Measurements from ENCODE around the gene ATP5F1E.

ATP5F1E gene

GRCh38 chr20:59003836-59004492 lies 28.2 kb downstream of the ATP5F1E start:
- Histone ChIP-seq H3K4me3 (ENCODE audit: low read depth, low read length, poor library complexity, severe bottlenecking) (peak overlapping the region; percentile 91), H3K9ac (ENCODE audit: low read length) (peak overlapping the region; percentile 18), H4K20me1 (ENCODE audit: insufficient read depth, low read length) (no peaks in the 10 kb centered on the region), H3K4me1 (ENCODE audit: insufficient read depth, low read length, severe bottlenecking) (peaks cover 51% of the 10 kb centered on the region), H3K36me3 (ENCODE audit: insufficient read depth, low read length) (peaks cover 46% of the 10 kb centered on the region), H3K4me2 (ENCODE audit: low read length) (peak overlapping the region; percentile 85), H3K9me3 (ENCODE audit: low read length) (no peaks in the 10 kb centered on the region), H3K79me2 (ENCODE audit: insufficient read depth, low read length) (no peaks in the 10 kb centered on the region), H3K9me2 (ENCODE audit: low read depth, low read length) (no peaks in the 10 kb centered on the region), H3K27me3 (ENCODE audit: insufficient read depth, low read length) (no peaks in the 10 kb centered on the region), H2AFZ (ENCODE audit: low read length) (no peak overlapping the region), H3F3A (ENCODE audit: insufficient read depth, low read length) (no peaks in the 10 kb centered on the region), H3K27ac (ENCODE audit: low read depth, low read length, poor library complexity, severe bottlenecking) (peak overlapping the region; percentile 91)
- no peak for TF ChIP-seq EZH2 (IDR thresholded peaks at IDR 0.05; ENCODE audit: borderline replicate concordance, low read length)
- no peak for TF ChIP-seq CTCF (IDR thresholded peaks at IDR 0.05; ENCODE audit: low read length)

- no peak overlapping the region; the same call in 1 of the 2 replicates for H3K4me2 ChIP-seq (ENCODE audit: low read length)
- no peak overlapping the region for H2AFZ ChIP-seq (ENCODE audit: low read length)
- no peaks in the 10 kb centered on the region for H4K20me1 ChIP-seq (ENCODE audit: insufficient read depth, low read length)
- H3K27ac ChIP-seq (ENCODE audit: low read depth, low read length, poor library complexity, severe bottlenecking) = peak overlapping the region; percentile 91
- no peak overlapping the region for H3K4me3 ChIP-seq (ENCODE audit: low read depth, low read length, poor library complexity, severe bottlenecking)
- H3K9me3 ChIP-seq (ENCODE audit: low read length) = no peaks in the 10 kb centered on the region
- H3K27me3 ChIP-seq (ENCODE audit: insufficient read depth, low read length) = no peaks in the 10 kb centered on the region
- H3K9ac ChIP-seq (ENCODE audit: low read length) = no peak overlapping the region
- H3K4me1 ChIP-seq (ENCODE audit: insufficient read depth, low read length, severe bottlenecking) = peaks cover 42% of the 10 kb centered on the region
- TF ChIP-seq CTCF (IDR thresholded peaks at IDR 0.05; ENCODE audit: low read length) (no peak), EZH2 (IDR thresholded peaks at IDR 0.05; ENCODE audit: borderline replicate concordance, low read length) (no peak)
- peaks cover 55% of the 10 kb centered on the region for H3K36me3 ChIP-seq (ENCODE audit: insufficient read depth, low read length)
- no peaks in the 10 kb centered on the region for H3K9me2 ChIP-seq (ENCODE audit: low read depth, low read length)
- no peaks in the 10 kb centered on the region for H3F3A ChIP-seq (ENCODE audit: insufficient read depth, low read length)
- H3K79me2 ChIP-seq (ENCODE audit: insufficient read depth, low read length) = no peaks in the 10 kb centered on the region
Observed at GRCh38 chr20:59002874-59003399, 29.2 kb downstream of the ATP5F1E start.

GRCh38 chr20:59002388-59002787 lies 29.7 kb downstream of the ATP5F1E start:
- H3K4me1 ChIP-seq (ENCODE audit: insufficient read depth, low read length, severe bottlenecking) = peaks cover 37% of the 10 kb centered on the region
- TF ChIP-seq EZH2 (IDR thresholded peaks at IDR 0.05; ENCODE audit: borderline replicate concordance, low read length) (no peak), CTCF (IDR thresholded peaks at IDR 0.05; ENCODE audit: low read length) (no peak)
- H3K36me3 ChIP-seq (ENCODE audit: insufficient read depth, low read length) = peaks cover 61% of the 10 kb centered on the region
- no peaks in the 10 kb centered on the region for H3K79me2 ChIP-seq (ENCODE audit: insufficient read depth, low read length)
- H3F3A ChIP-seq (ENCODE audit: insufficient read depth, low read length) = no peaks in the 10 kb centered on the region
- H3K27me3 ChIP-seq (ENCODE audit: insufficient read depth, low read length) = no peaks in the 10 kb centered on the region
- H3K9ac ChIP-seq (ENCODE audit: low read length) = no peak overlapping the region
- no peaks in the 10 kb centered on the region for H3K9me3 ChIP-seq (ENCODE audit: low read length)
- no peaks in the 10 kb centered on the region for H4K20me1 ChIP-seq (ENCODE audit: insufficient read depth, low read length)
- no peak overlapping the region for H2AFZ ChIP-seq (ENCODE audit: low read length)
- no peaks in the 10 kb centered on the region for H3K9me2 ChIP-seq (ENCODE audit: low read depth, low read length)
- no peak overlapping the region for H3K4me2 ChIP-seq (ENCODE audit: low read length)
- H3K4me3 ChIP-seq (ENCODE audit: low read depth, low read length, poor library complexity, severe bottlenecking) = no peak overlapping the region
- H3K27ac ChIP-seq (ENCODE audit: low read depth, low read length, poor library complexity, severe bottlenecking) = no peak overlapping the region
